Skeletal muscle satellite cell (primary cell): ENCODE data around the gene VWA1.
"Not testable (repeated sequence)": the region's sequence is repeated elsewhere in the genome, so short reads cannot be mapped to it uniquely, and the experiment has no call there.

ENCODE experiments used
- H3K27me3 ChIP-seq: 2 replicates; pipeline ENCODE4 v1.7.0; 2013; ENCODE audit warnings: low read length; ENCODE audit not compliant: control insufficient read depth, insufficient read depth
- H3K36me3 ChIP-seq: 2 replicates; pipeline ENCODE4 v1.7.0; 2013; ENCODE audit warnings: mild to moderate bottlenecking, control low read depth, low read length; ENCODE audit not compliant: insufficient read depth
- H3K4me1 ChIP-seq: 2 replicates; pipeline ENCODE4 v1.7.0; 2013; ENCODE audit warnings: low read length; ENCODE audit not compliant: control insufficient read depth, insufficient read depth
- H3K4me2 ChIP-seq: 2 replicates; pipeline ENCODE4 v1.7.0; 2013; ENCODE audit warnings: mild to moderate bottlenecking, low read length
- H3K4me3 ChIP-seq: 2 replicates; pipeline ENCODE4 v1.7.0; 2013; ENCODE audit warnings: low read length
- H3K9ac ChIP-seq: 2 replicates; pipeline ENCODE4 v1.7.0; 2013; ENCODE audit warnings: mild to moderate bottlenecking, low read depth, low read length, moderate library complexity
- H3K9me3 ChIP-seq: replicated peaks from 2 replicates; pipeline ENCODE4 v1.7.0; 2013; ENCODE audit warnings: mild to moderate bottlenecking, control low read depth, low read length

VWA1 gene

DNA sequence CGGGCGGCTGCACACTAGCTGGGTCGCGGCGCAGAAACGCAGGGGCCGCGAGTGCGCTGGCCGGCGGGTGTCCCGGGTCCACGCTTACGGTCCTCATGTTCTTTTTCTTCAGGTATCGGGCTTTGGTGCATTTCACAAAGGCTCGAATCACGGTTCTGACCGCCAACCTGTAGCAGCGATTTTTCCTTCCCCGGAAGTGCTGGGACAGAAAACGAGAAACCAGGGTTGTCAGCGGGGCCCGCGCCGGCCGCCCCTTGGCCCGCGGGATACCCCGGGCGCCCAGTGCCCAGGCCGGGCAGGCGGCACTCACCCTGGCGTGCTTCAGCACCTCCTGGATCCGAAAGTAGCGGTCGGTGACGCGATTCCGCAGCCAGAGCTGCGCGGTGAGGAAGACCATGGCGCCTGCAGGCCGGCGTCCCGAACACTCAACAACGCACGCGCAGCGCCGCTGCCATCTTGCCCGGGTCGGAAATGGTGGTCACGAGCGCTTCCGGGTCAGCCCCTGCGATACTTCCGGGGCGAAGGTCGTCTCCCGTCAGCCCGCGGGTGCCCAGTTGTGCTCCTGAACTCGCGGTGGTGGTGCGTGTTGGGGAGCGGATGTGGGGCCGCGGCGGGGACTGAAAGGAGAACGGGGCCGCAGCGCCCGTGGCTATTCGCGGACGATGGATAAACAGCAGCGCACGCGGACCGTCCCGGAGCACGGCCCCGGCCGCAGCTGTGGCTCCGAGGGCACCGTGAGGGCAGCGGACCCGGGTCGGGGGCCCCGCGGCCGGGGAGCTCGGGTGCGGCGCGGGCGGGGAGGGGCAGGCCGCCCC lies 28.5 kb upstream of the VWA1 start, which contains the start of gene MRPL20:
Gene MRPL20 (minus strand): TSS at position 473 of the 815 bp plus-strand sequence. CDS start 76 bp downstream, at position 397.
- peak within 1 kb of the TSS; percentile 99 for H3K9ac ChIP-seq
- H3K27me3 ChIP-seq: no peaks in the 10 kb centered on the region
- no peaks in the 10 kb centered on the region for H3K9me3 ChIP-seq
- peak within 1 kb of the TSS; percentile 98 for H3K4me3 ChIP-seq
- peaks cover 23% of the 10 kb centered on the region for H3K4me1 ChIP-seq
- H3K36me3 ChIP-seq: peaks cover 33% of the 10 kb centered on the region
- peak within 1 kb of the TSS; percentile 96 for H3K4me2 ChIP-seq

DNA sequence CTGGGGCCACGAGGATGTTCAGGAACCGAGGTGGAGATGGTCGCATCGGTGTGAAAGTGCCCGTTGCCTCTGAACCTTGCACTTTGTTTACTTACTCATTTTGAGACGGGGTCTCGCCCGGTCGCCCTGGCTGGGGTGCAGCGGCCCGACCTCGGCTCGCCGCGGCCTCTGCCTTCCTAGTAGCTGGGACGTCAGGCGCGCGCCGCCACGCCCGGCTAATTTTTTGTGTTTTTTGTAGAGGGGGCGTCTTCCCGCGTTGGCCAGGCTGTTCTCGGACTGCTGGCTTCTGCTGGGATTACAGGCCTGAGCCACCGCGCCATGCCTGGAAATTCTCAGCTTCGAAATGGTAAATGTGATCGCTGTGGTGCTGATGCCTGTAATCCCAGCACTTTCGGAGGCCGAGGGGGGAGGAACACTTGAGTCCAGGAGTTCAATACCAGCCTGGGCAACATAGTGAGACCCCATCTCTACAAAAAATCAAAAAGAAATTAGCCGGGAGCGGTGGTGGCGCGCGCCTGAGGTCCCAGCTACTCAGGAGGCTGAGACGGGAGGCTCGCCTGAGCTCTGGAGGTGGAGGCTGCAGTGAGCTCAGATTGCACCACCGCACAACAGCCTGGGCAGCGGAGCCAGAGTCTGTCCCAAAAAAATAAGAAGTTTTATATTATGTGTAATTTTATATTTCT lies 27.7 kb upstream of the VWA1 start:
- Histone ChIP-seq H3K4me2 (peak overlapping the region; percentile 96), H3K4me3 (peak overlapping the region; percentile 98), H3K9me3 (no peaks in the 10 kb centered on the region), H3K36me3 (peaks cover 28% of the 10 kb centered on the region), H3K4me1 (peaks cover 18% of the 10 kb centered on the region), H3K27me3 (no peaks in the 10 kb centered on the region), H3K9ac (peak overlapping the region; percentile 99)

- H3K9me3 ChIP-seq, H3K9ac ChIP-seq, H3K4me2 ChIP-seq, H3K27me3 ChIP-seq, H3K4me3 ChIP-seq: not testable (repeated sequence)
- peaks cover 14% of the 10 kb centered on the region for H3K36me3 ChIP-seq
- H3K4me1 ChIP-seq: peaks cover 18% of the 10 kb centered on the region
Observed at GRCh38 chr1:1410238-1410637, 25.3 kb upstream of the VWA1 start.

- H3K4me3 ChIP-seq: no peak overlapping the region
- H3K4me1 ChIP-seq: peaks cover 8% of the 10 kb centered on the region
- H3K36me3 ChIP-seq: peaks cover 2% of the 10 kb centered on the region
- no peak overlapping the region for H3K9ac ChIP-seq
- no peak overlapping the region for H3K4me2 ChIP-seq
- H3K9me3 ChIP-seq: no peaks in the 10 kb centered on the region
- H3K27me3 ChIP-seq: no peaks in the 10 kb centered on the region
Observed at GRCh38 chr1:1411626-1412025, 23.9 kb upstream of the VWA1 start.

DNA sequence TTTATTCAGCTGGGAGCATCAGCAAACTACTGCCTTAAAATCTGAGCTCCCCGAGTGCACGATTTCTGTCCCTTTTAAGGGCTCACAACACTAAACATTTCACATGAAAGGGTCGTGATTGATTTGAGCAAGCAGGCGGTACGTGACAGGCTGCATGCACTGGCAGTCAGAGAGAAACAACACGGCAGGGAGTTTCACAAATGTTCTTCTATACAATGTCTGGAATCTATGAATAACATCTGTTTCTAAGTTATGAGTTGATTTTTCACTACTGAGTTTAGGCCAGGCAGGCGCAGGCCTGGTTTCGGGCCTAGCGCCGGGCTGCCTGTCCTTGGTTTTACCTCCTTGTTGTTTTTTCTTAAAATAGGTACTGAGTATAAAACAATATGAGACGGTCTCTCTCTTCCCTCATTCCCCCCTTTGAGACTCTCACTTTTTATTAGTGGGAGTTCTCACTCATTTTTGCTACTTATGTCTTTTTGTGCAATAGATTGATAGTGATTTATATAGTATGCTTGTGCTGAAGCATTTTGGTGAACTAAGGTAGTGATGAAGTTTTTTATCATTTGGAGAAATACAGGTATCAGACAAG lies 23.1 kb upstream of the VWA1 start:
- not testable (repeated sequence) for H3K36me3 ChIP-seq, H3K9me3 ChIP-seq, H3K4me3 ChIP-seq, H3K27me3 ChIP-seq, H3K9ac ChIP-seq, H3K4me2 ChIP-seq, H3K4me1 ChIP-seq

- no peaks in the 10 kb centered on the region for H3K27me3 ChIP-seq
- H3K4me3 ChIP-seq: no peak overlapping the region
- no peaks in the 10 kb centered on the region for H3K4me1 ChIP-seq
- no peaks in the 10 kb centered on the region for H3K9me3 ChIP-seq
- H3K4me2 ChIP-seq: no peak overlapping the region
- H3K9ac ChIP-seq: no peak overlapping the region
- no peaks in the 10 kb centered on the region for H3K36me3 ChIP-seq
Observed at GRCh38 chr1:1415751-1416150, 19.7 kb upstream of the VWA1 start.

GRCh38 chr1:1417396-1417795 lies 18.1 kb upstream of the VWA1 start:
- H3K9me3 ChIP-seq, H3K4me2 ChIP-seq, H3K4me3 ChIP-seq, H3K4me1 ChIP-seq, H3K9ac ChIP-seq, H3K36me3 ChIP-seq, H3K27me3 ChIP-seq: not testable (repeated sequence)

- H3K36me3 ChIP-seq, H3K4me3 ChIP-seq, H3K27me3 ChIP-seq, H3K9ac ChIP-seq, H3K4me1 ChIP-seq, H3K4me2 ChIP-seq, H3K9me3 ChIP-seq: not testable (repeated sequence)
Observed at GRCh38 chr1:1417825-1418463, 17.5 kb upstream of the VWA1 start.

DNA sequence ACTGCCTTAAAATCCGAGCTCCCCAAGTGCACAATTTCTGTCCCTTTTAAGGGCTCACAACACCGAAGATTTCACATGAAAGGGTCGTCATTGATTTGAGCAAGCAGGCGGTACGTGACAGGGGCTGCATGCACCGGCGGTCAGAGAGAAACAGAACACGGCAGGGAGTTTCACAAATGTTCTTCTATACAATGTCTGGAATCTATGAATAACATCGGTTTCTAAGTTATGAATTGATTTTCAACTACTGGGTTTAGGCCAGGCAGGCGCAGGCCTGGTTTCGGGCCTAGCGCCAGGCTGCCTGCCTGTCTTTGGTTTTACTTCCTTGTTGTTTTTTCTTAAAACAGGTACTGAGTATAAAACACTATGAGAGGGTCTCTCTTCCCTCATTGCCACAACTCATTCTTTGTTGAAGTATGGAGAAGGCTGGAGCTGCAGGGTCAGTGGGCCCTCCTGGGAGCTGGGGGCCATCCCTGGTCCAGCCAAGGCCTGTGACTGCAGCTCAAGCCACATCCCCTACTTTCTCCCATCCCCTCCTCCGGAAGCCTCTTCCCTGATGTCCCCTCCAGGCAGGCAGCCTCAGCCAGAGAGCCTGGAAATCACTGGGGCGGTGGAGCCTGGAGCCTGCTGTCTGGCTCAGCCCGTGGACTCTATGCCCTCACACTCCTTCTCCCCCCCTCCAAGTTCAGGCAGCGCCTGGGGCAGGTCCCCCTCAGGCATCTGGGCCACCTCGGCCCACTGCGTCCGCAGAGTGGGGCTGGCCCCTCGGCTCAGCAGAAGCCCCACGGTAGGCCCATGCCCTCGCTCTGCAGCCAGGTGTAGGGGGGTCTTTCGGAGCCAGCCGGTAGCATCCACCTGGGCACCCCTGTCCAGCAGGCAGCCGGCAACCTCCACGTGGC lies 16.8 kb upstream of the VWA1 start:
- H3K9ac ChIP-seq: no peak overlapping the region

GRCh38 chr1:1419363-1419812 lies 16.1 kb upstream of the VWA1 start:
- Histone ChIP-seq H3K36me3 (no peaks in the 10 kb centered on the region), H3K4me3 (no peak overlapping the region), H3K27me3 (no peaks in the 10 kb centered on the region), H3K4me2 (peak overlapping the region; percentile 77), H3K9ac (peak overlapping the region; percentile 47), H3K9me3 (no peaks in the 10 kb centered on the region), H3K4me1 (no peaks in the 10 kb centered on the region)

More for the DNA sequence above, 16.8 kb upstream of the VWA1 start:
- Histone ChIP-seq H3K9me3 (no peaks in the 10 kb centered on the region), H3K36me3 (no peaks in the 10 kb centered on the region), H3K4me2 (no peak overlapping the region), H3K4me3 (no peak overlapping the region), H3K27me3 (no peaks in the 10 kb centered on the region), H3K4me1 (no peaks in the 10 kb centered on the region)
